IPS-18c (cell line): ENCODE measurements around the gene PAPSS1.
"Not testable (repeated sequence)": the region's sequence is repeated elsewhere in the genome, so short reads cannot be mapped to it uniquely, and the experiment has no call there.

Experiments
- H3K4me3 ChIP-seq: 2 replicates; pipeline ENCODE4 v1.7.0; 2013; ENCODE audit warnings: low read depth, mild to moderate bottlenecking, low read length, moderate library complexity; ENCODE audit not compliant: insufficient read depth
- H3K9me3 ChIP-seq: one replicate; pipeline ENCODE4 v1.6.1; 2013; ENCODE audit warnings: mild to moderate bottlenecking, low read length, moderate library complexity; ENCODE audit not compliant: control insufficient read depth, insufficient read depth

Gene PAPSS1

GRCh38 chr4:107654694-107655093, 65.3 kb downstream of the PAPSS1 start:
- Histone ChIP-seq H3K4me3 (no peak overlapping the region), H3K9me3 (no peaks in the 10 kb centered on the region)

DNA sequence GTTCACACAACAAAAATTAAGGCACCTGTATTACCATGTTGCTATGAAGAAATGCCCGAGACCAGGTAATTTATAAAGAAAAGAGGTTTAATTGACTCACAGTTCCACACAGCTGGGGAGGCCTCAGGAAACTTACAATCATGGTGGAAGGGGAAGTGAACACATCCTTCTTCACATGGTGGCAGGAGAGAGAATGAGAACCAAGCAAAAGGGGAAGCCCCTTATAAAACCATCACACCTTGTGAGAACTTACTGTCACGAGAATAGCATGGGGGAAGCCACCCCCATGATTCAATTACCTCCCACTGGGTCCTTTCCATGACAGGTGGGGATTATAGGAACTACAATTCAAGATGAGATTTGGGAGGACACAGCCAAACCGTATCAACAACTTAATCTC, 68.6 kb downstream of the PAPSS1 start:
- H3K4me3 ChIP-seq, H3K9me3 ChIP-seq: not testable (repeated sequence)

- H3K4me3 ChIP-seq, result no peak overlapping the region
- no peaks in the 10 kb centered on the region for H3K9me3 ChIP-seq
Observed at GRCh38 chr4:107650251-107650650, 69.8 kb downstream of the PAPSS1 start.

- Histone ChIP-seq H3K4me3 (no peak overlapping the region), H3K9me3 (no peaks in the 10 kb centered on the region)
Observed at GRCh38 chr4:107648178-107648991, 71.6 kb downstream of the PAPSS1 start.

DNA sequence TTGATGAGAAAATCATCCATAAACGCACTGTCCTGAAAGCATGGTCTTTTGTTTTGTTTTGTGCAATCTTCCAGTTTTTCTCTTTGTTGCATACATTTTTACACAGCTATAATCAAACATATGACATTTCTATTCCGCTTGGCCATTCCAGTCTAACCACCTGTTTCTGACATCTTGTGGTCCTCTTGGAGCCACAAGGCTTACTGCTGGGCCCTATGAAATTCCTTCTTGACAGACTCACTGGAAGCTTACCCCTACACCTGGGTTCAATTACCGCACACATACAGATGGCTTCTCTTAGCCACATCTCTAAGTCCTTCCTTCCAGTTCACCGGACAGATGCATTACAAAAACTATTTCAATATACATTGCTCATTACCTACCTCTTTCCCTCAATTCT, 72.4 kb downstream of the PAPSS1 start:
- Histone ChIP-seq H3K4me3 (no peak overlapping the region), H3K9me3 (no peaks in the 10 kb centered on the region)

DNA sequence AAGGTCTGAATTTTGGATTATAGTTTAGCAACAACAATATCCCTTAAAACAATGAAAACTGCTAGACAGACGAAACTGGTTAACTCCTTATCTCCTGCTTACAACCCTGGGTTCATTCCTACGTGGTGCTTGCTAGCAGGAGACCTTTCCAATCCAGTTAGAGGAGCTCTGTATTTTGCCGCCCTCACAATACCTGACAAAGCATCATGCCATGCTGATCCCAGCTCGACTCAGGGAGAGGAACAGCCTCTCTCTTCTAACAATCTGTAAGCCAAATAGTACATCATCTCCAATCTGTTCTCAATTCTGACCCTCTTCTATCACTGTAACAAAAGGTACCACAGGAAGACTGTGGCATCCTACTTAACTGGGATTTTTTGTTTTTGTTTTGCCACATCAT, 74.4 kb downstream of the PAPSS1 start:
- H3K4me3 ChIP-seq, result no peak overlapping the region
- H3K9me3 ChIP-seq, result no peaks in the 10 kb centered on the region

- H3K4me3 ChIP-seq, result no peak overlapping the region
Observed at GRCh38 chr4:107643021-107643420, 77.0 kb downstream of the PAPSS1 start.

DNA sequence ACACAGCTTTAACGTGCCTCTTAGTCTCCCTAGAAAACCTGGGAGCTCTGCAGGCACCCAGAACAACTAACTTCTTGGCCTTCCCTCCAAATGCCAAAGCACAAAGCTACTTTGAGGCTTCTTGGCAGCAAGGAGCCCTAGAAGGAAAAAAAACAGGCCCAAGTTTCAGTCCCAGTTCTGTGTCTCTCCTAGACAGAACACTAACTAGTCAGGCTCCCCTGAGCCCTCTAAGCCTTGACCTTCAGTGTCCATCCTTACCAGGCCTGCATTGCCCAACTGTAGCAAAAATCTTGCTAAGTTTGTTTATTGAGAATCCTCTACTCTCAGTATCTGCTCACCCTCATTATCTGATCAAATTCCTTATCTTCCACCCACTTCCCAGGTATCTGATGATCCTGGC, 79.2 kb downstream of the PAPSS1 start:
- Histone ChIP-seq H3K4me3 (no peak overlapping the region), H3K9me3 (no peaks in the 10 kb centered on the region)

More at GRCh38 chr4:107643021-107643420, 77.0 kb downstream of the PAPSS1 start:
- no peaks in the 10 kb centered on the region for H3K9me3 ChIP-seq

- H3K9me3 ChIP-seq, result no peaks in the 10 kb centered on the region
- H3K4me3 ChIP-seq, result no peak overlapping the region
Observed at GRCh38 chr4:107640197-107640596, 79.8 kb downstream of the PAPSS1 start.

GRCh38 chr4:107635735-107636134, 84.3 kb downstream of the PAPSS1 start:
- Histone ChIP-seq H3K4me3 (no peak overlapping the region), H3K9me3 (no peaks in the 10 kb centered on the region)

GRCh38 chr4:107631560-107631959, 88.5 kb downstream of the PAPSS1 start:
- Histone ChIP-seq H3K4me3 (no peak overlapping the region), H3K9me3 (no peaks in the 10 kb centered on the region)

GRCh38 chr4:107630185-107630705, 89.8 kb downstream of the PAPSS1 start:
- H3K4me3 ChIP-seq, result no peak overlapping the region
- no peaks in the 10 kb centered on the region for H3K9me3 ChIP-seq

GRCh38 chr4:107629318-107629717, 90.7 kb downstream of the PAPSS1 start:
- Histone ChIP-seq H3K9me3 (no peaks in the 10 kb centered on the region), H3K4me3 (no peak overlapping the region)

GRCh38 chr4:107625391-107625902, 94.6 kb downstream of the PAPSS1 start:
- Histone ChIP-seq H3K9me3 (no peaks in the 10 kb centered on the region), H3K4me3 (no peak overlapping the region)

GRCh38 chr4:107624024-107624423, 96.0 kb downstream of the PAPSS1 start:
- Histone ChIP-seq H3K9me3 (no peaks in the 10 kb centered on the region), H3K4me3 (no peak overlapping the region)

DNA sequence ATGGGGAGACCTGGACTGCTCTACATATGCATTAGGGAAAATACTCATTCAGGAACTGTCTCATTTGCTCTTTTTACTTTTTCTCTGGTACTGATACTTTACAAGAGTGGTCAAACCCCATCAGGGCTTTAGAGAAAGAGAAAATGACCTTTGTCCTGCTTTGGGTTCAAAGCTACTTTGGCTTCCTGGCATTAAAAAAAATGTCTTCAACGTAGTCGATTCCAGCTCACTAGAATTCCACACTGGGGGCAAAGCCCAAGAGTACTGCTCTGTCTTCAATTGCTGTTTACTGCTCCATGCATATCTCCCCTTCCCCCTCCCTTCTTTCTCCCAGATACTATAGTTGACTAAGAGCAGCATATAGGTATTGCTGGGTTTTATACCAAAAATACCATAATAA, 98.0 kb downstream of the PAPSS1 start:
- Histone ChIP-seq H3K4me3 (no peak overlapping the region), H3K9me3 (no peaks in the 10 kb centered on the region)

- Histone ChIP-seq H3K4me3 (no peak overlapping the region), H3K9me3 (no peaks in the 10 kb centered on the region)
Observed at GRCh38 chr4:107619731-107620130, 100.3 kb downstream of the PAPSS1 start.

GRCh38 chr4:107619066-107619465, 101.0 kb downstream of the PAPSS1 start:
- H3K4me3 ChIP-seq, result no peak overlapping the region
- H3K9me3 ChIP-seq, result no peaks in the 10 kb centered on the region
